ENCODE data around the gene DDIAS.

DDIAS gene

GRCh38 chr11:82930229-82930628, 28.7 kb downstream of the DDIAS start:
- Histone ChIP-seq H2AFZ (ENCODE audit: low read length) (no peak overlapping the region), H3K79me2 (ENCODE audit: insufficient read depth, low read length) (no peaks in the 10 kb centered on the region), H3K4me1 (ENCODE audit: insufficient read depth, low read length, severe bottlenecking) (peaks cover 34% of the 10 kb centered on the region), H3K27me3 (ENCODE audit: insufficient read depth, low read length) (no peaks in the 10 kb centered on the region), H4K20me1 (ENCODE audit: insufficient read depth, low read length) (no peaks in the 10 kb centered on the region), H3K4me2 (ENCODE audit: low read length) (peak overlapping the region; percentile 54), H3K36me3 (ENCODE audit: insufficient read depth, low read length) (peaks cover 60% of the 10 kb centered on the region), H3K4me3 (ENCODE audit: low read depth, low read length, poor library complexity, severe bottlenecking) (peak overlapping the region; percentile 3), H3K9me2 (ENCODE audit: low read depth, low read length) (no peaks in the 10 kb centered on the region), H3K27ac (ENCODE audit: low read depth, low read length, poor library complexity, severe bottlenecking) (peak overlapping the region; percentile 90), H3K9me3 (ENCODE audit: low read length) (no peaks in the 10 kb centered on the region), H3K9ac (ENCODE audit: low read length) (peak overlapping the region; percentile 64), H3F3A (ENCODE audit: insufficient read depth, low read length) (no peaks in the 10 kb centered on the region)
- TF ChIP-seq EZH2 (IDR thresholded peaks at IDR 0.05; ENCODE audit: borderline replicate concordance, low read length): no peak
- TF ChIP-seq CTCF (IDR thresholded peaks at IDR 0.05; ENCODE audit: low read length): no peak

GRCh38 chr11:82930734-82931133, 29.2 kb downstream of the DDIAS start:
- H3F3A ChIP-seq (ENCODE audit: insufficient read depth, low read length): no peaks in the 10 kb centered on the region
- no peaks in the 10 kb centered on the region for H3K9me2 ChIP-seq (ENCODE audit: low read depth, low read length)
- peak overlapping the region; percentile 64 for H3K9ac ChIP-seq (ENCODE audit: low read length)
- peak overlapping the region; percentile 50 for H3K4me2 ChIP-seq (ENCODE audit: low read length)
- H2AFZ ChIP-seq (ENCODE audit: low read length): 0 out of 2 replicates have a peak overlapping the region, but pooled peaks have one; percentile 50
- TF ChIP-seq EZH2 (IDR thresholded peaks at IDR 0.05; ENCODE audit: borderline replicate concordance, low read length) (no peak), CTCF (IDR thresholded peaks at IDR 0.05; ENCODE audit: low read length) (no peak)
- H3K4me3 ChIP-seq (ENCODE audit: low read depth, low read length, poor library complexity, severe bottlenecking): no peak overlapping the region
- H3K9me3 ChIP-seq (ENCODE audit: low read length): no peaks in the 10 kb centered on the region
- H3K36me3 ChIP-seq (ENCODE audit: insufficient read depth, low read length): peaks cover 60% of the 10 kb centered on the region
- no peaks in the 10 kb centered on the region for H3K27me3 ChIP-seq (ENCODE audit: insufficient read depth, low read length)
- H4K20me1 ChIP-seq (ENCODE audit: insufficient read depth, low read length): no peaks in the 10 kb centered on the region
- H3K79me2 ChIP-seq (ENCODE audit: insufficient read depth, low read length): no peaks in the 10 kb centered on the region
- H3K4me1 ChIP-seq (ENCODE audit: insufficient read depth, low read length, severe bottlenecking): peaks cover 34% of the 10 kb centered on the region
- H3K27ac ChIP-seq (ENCODE audit: low read depth, low read length, poor library complexity, severe bottlenecking): peak overlapping the region; percentile 90

- no peaks in the 10 kb centered on the region for H3K9me3 ChIP-seq (ENCODE audit: low read length)
- H4K20me1 ChIP-seq (ENCODE audit: insufficient read depth, low read length): no peaks in the 10 kb centered on the region
- H3K4me1 ChIP-seq (ENCODE audit: insufficient read depth, low read length, severe bottlenecking): peaks cover 31% of the 10 kb centered on the region
- no peaks in the 10 kb centered on the region for H3K27me3 ChIP-seq (ENCODE audit: insufficient read depth, low read length)
- no peak overlapping the region for H3K4me3 ChIP-seq (ENCODE audit: low read depth, low read length, poor library complexity, severe bottlenecking)
- no peaks in the 10 kb centered on the region for H3K9me2 ChIP-seq (ENCODE audit: low read depth, low read length)
- no peak overlapping the region for H3K27ac ChIP-seq (ENCODE audit: low read depth, low read length, poor library complexity, severe bottlenecking)
- H3K9ac ChIP-seq (ENCODE audit: low read length): no peak overlapping the region
- H3K36me3 ChIP-seq (ENCODE audit: insufficient read depth, low read length): peaks cover 58% of the 10 kb centered on the region
- no peak overlapping the region for H2AFZ ChIP-seq (ENCODE audit: low read length)
- TF ChIP-seq CTCF (IDR thresholded peaks at IDR 0.05; ENCODE audit: low read length): no peak
- no peak for TF ChIP-seq EZH2 (IDR thresholded peaks at IDR 0.05; ENCODE audit: borderline replicate concordance, low read length)
- H3K79me2 ChIP-seq (ENCODE audit: insufficient read depth, low read length): no peaks in the 10 kb centered on the region
- H3F3A ChIP-seq (ENCODE audit: insufficient read depth, low read length): no peaks in the 10 kb centered on the region
- H3K4me2 ChIP-seq (ENCODE audit: low read length): no peak overlapping the region
Measured at GRCh38 chr11:82932564-82932963, 31.0 kb downstream of the DDIAS start.
